Skeletal muscle tissue (tissue), 4 donors: ENCODE data around the gene SEMA5A. TPM values are rescaled to one million over a fixed set of nuclear protein-coding genes. Genes with fewer than 3 reads are reported as not detected.

Experiments used
- H3K27ac ChIP-seq: one replicate; pipeline ENCODE4 v1.7.0; 2013; ENCODE audit warnings: mild to moderate bottlenecking, low read depth, low read length, inconsistent platforms
- H3K27me3 ChIP-seq, 3 donors: one replicate each; pipeline ENCODE4 v1.7.0; 2013; ENCODE audit warnings: low read length in 3 of 3; ENCODE audit not compliant: control insufficient read depth in 3 of 3, insufficient read depth in 3 of 3
- H3K36me3 ChIP-seq, 3 donors: one replicate each; pipeline ENCODE4 v1.7.0; 2013; ENCODE audit warnings: low read length in 3 of 3; ENCODE audit not compliant: control insufficient read depth in 3 of 3, insufficient read depth in 3 of 3
- H3K4me1 ChIP-seq, 3 donors: one replicate each; pipeline ENCODE4 v1.7.0; 2013; ENCODE audit warnings: low read length in 3 of 3, mild to moderate bottlenecking in 3 of 3; ENCODE audit not compliant: control insufficient read depth in 3 of 3, insufficient read depth in 3 of 3
- H3K4me3 ChIP-seq, 3 donors: one replicate each; pipeline ENCODE4 v1.7.0; 2013; ENCODE audit warnings: low read length in 3 of 3
- H3K9ac ChIP-seq, 3 donors: one replicate each; pipeline ENCODE4 v1.7.0; 2013; ENCODE audit warnings: low read length in 3 of 3, mild to moderate bottlenecking in 3 of 3, moderate library complexity in 2 of 3, low read depth in 1 of 3
- H3K9me3 ChIP-seq, 3 donors: one replicate each; pipeline ENCODE4 v1.7.0; 2013; ENCODE audit warnings: low read length in 3 of 3; ENCODE audit not compliant: control insufficient read depth in 3 of 3
- total RNA-seq: library from RNA; depleted of rRNA; stranded (reverse); fragments of >200 nt; gene quantifications from one replicate; pipeline ENCODE4 v1.2.3, GENCODE V29; 2014
- donor health status: Osteomylitis.

SEMA5A gene, protein sequence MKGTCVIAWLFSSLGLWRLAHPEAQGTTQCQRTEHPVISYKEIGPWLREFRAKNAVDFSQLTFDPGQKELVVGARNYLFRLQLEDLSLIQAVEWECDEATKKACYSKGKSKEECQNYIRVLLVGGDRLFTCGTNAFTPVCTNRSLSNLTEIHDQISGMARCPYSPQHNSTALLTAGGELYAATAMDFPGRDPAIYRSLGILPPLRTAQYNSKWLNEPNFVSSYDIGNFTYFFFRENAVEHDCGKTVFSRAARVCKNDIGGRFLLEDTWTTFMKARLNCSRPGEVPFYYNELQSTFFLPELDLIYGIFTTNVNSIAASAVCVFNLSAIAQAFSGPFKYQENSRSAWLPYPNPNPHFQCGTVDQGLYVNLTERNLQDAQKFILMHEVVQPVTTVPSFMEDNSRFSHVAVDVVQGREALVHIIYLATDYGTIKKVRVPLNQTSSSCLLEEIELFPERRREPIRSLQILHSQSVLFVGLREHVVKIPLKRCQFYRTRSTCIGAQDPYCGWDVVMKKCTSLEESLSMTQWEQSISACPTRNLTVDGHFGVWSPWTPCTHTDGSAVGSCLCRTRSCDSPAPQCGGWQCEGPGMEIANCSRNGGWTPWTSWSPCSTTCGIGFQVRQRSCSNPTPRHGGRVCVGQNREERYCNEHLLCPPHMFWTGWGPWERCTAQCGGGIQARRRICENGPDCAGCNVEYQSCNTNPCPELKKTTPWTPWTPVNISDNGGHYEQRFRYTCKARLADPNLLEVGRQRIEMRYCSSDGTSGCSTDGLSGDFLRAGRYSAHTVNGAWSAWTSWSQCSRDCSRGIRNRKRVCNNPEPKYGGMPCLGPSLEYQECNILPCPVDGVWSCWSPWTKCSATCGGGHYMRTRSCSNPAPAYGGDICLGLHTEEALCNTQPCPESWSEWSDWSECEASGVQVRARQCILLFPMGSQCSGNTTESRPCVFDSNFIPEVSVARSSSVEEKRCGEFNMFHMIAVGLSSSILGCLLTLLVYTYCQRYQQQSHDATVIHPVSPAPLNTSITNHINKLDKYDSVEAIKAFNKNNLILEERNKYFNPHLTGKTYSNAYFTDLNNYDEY
- total RNA-seq, result 25.1 TPM

- no peaks in the 10 kb centered on the region for H3K36me3 ChIP-seq
- H3K4me3 ChIP-seq, result peak within 1 kb of the TSS; percentile 69 to 76 (median 72)
- peak within 1 kb of the TSS; percentile 65 to 69 (median 65) for H3K9ac ChIP-seq
- no peaks in the 10 kb centered on the region for H3K9me3 ChIP-seq
- H3K27ac ChIP-seq, result peak within 1 kb of the TSS; percentile 72
- peaks cover 0 to 12% (median 12%) of the 10 kb centered on the region in 3 donors for H3K27me3 ChIP-seq
- H3K4me1 ChIP-seq, result peaks cover 15 to 22% (median 16%) of the 10 kb centered on the region in 3 donors
These were observed at the start of gene SEMA5A for GRCh38 chr5:9545992-9546851. Gene SEMA5A, minus strand, starts transcription at chr5:9546075. Its CDS starts 166,129 bp downstream, at chr5:9379946.

GRCh38 chr5:9594913-9595312, 49.0 kb upstream of the SEMA5A start:
- Histone ChIP-seq H3K4me3 (no peak overlapping the region), H3K36me3 (no peaks in the 10 kb centered on the region), H3K27me3 (peaks cover 0 to 2% (median 0%) of the 10 kb centered on the region in 3 donors), H3K9ac (no peak overlapping the region), H3K9me3 (no peaks in the 10 kb centered on the region), H3K4me1 (no peaks in the 10 kb centered on the region), H3K27ac (no peak overlapping the region)

DNA sequence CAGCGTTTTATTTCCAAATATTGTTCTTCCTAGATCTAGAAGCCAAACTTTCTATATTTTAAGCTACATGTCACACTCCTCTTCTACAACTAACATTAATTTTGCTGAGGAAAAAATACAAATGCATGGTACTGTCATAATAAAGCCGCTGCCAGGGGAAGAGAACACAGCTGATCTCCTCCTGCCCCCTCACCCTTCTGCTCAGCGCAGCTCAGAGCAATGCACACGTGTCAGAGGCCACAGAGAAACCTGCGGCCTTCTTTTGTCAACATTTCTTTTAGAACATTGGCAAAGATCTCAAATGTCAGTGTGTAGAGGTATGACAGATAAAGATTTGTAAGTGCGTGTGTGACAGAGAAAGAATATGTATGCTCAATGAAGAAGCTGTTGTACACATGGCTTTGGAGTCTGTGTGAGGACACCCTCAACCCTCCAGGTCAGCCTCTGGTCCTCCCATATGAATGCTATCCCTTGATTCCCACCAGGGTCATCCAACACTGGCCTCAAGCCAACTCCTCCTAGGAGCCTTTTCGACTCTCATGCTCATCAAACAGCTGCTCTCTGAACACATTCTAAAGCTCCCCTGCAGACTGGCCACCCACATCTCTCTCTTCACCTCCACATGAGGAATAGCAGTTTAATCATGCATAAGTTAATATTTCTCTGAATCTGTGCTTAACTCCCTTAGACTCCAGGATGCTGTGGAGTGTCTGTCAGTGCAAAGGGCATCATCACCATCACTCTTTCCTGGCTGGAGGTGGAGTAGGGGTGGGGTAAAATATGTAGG, 43.4 kb upstream of the SEMA5A start:
- Histone ChIP-seq H3K4me1 (no peaks in the 10 kb centered on the region), H3K4me3 (no peak overlapping the region), H3K27me3 (no peaks in the 10 kb centered on the region), H3K9me3 (no peaks in the 10 kb centered on the region), H3K9ac (no peak overlapping the region), H3K36me3 (no peaks in the 10 kb centered on the region), H3K27ac (no peak overlapping the region)

- Histone ChIP-seq H3K27me3 (no peaks in the 10 kb centered on the region), H3K36me3 (no peaks in the 10 kb centered on the region)
These were observed 42.4 kb upstream of the SEMA5A start for GRCh38 chr5:9588254-9588653.

DNA sequence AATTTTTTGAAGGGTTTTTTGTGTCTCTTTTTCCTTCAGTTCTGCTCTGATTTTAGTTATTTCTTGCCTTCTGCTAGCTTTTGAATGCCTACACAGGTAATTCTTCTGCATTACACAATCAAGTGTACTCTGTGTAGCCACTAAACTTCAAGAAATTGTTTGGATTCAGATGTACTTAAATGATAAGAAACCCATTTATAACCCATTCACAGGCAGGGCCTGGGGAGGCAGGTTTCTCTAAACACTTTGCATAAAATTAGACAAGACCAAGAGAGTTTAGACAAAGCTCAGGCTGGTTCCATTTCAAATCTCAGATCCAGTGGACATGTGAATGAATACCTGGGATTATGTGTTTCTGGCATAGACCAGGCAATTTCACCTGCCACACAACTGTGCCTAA, 41.3 kb upstream of the SEMA5A start:
- peaks cover 0 to 3% (median 0%) of the 10 kb centered on the region in 3 donors for H3K9me3 ChIP-seq
- no peaks in the 10 kb centered on the region for H3K36me3 ChIP-seq
- H3K4me3 ChIP-seq, result no peak overlapping the region
- H3K4me1 ChIP-seq, result no peaks in the 10 kb centered on the region
- no peaks in the 10 kb centered on the region for H3K27me3 ChIP-seq
- no peak overlapping the region for H3K27ac ChIP-seq
- no peak overlapping the region for H3K9ac ChIP-seq

More at GRCh38 chr5:9588254-9588653, 42.4 kb upstream of the SEMA5A start:
- Histone ChIP-seq H3K4me1 (no peaks in the 10 kb centered on the region), H3K4me3 (no peak overlapping the region), H3K9ac (no peak overlapping the region), H3K9me3 (no peaks in the 10 kb centered on the region), H3K27ac (no peak overlapping the region)

DNA sequence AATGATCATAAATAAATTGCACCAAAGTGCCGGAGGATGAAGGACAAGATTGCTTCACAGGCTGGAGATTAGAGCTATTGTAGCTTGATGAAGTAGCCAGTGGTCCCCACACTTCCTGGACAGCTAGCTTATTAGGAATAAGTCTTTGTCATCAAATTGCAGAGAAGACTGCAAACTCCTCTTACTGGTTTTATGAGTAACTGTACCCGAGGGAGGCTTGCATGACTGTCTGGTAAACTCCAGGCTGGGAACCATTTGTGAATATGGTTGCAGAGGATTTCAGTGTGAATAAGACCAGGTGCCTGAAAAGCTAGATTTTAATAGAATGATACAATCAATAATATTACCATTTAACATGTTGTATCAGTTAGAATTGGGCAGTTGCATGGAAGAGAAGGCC, 36.5 kb upstream of the SEMA5A start:
- no peak overlapping the region for H3K9ac ChIP-seq
- no peak overlapping the region for H3K4me3 ChIP-seq
- H3K9me3 ChIP-seq, result peaks cover 0 to 3% (median 0%) of the 10 kb centered on the region in 3 donors
- no peak overlapping the region for H3K27ac ChIP-seq
- no peaks in the 10 kb centered on the region for H3K36me3 ChIP-seq
- no peaks in the 10 kb centered on the region for H3K4me1 ChIP-seq
- no peaks in the 10 kb centered on the region for H3K27me3 ChIP-seq

DNA sequence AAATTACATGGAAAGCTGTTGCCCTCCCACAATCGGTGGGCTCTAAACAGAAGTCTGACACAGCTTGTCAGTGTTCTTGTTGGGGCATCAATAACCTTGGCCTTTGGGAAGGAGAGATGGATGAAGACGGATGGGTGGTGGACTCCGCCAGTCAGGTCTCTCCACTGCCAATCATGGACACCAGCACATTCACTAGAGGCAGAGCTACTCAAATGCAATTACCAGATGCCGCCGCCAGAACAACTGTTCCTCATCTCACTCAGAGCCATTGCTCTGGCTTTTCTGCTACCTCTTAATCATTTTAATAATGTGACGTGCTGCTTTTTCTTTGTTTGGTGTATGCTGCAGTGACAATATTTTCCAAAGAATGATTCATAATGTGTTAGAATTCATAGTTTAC, 27.9 kb upstream of the SEMA5A start:
- Histone ChIP-seq H3K36me3 (no peaks in the 10 kb centered on the region), H3K4me3 (no peak overlapping the region), H3K27ac (no peak overlapping the region), H3K9me3 (no peaks in the 10 kb centered on the region), H3K4me1 (no peaks in the 10 kb centered on the region), H3K9ac (no peak overlapping the region), H3K27me3 (no peaks in the 10 kb centered on the region)

DNA sequence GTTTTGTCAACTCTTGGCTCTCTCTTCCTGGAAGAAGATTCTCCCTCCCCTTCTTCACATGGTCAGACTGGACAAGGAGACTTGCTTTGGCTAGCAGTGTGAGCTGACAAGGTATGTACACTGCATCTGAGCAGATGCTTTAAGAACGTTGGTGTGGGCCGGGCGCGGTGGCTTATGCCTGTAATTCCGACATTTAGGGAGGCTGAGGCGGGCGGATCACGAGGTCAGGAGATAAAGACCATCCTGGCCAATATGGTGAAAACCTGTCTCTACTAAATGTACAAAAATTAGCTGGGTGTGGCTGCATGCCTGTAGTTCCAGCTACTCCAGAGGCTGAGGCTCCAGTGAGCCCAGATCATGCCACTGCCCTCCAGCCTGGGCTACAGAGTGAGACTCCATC, 26.4 kb upstream of the SEMA5A start:
- Histone ChIP-seq H3K4me3 (no peak overlapping the region), H3K27ac (no peak overlapping the region), H3K27me3 (no peaks in the 10 kb centered on the region), H3K9ac (no peak overlapping the region), H3K36me3 (no peaks in the 10 kb centered on the region), H3K4me1 (no peaks in the 10 kb centered on the region), H3K9me3 (no peaks in the 10 kb centered on the region)

DNA sequence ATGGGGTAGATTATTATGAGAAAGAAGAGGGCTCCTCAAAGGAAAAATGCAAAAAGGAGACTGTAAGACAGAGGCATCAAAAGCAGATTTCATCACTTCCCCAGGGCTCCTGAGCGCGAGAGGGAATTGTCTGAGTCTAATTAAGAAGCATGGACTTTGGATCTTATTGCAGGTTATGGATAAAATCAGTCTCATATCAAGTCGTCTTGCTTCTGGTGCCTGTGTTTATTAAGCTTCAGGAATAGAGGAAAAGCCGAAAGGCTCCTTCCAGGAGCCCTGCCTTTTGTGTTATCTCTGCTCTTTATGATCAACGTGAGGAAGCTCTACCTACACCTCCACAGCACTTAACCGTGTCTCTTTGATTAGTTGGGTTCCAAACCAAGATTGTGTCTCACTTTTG, 25.0 kb upstream of the SEMA5A start:
- Histone ChIP-seq H3K9me3 (no peaks in the 10 kb centered on the region), H3K27ac (no peak overlapping the region), H3K4me3 (no peak overlapping the region), H3K4me1 (no peaks in the 10 kb centered on the region), H3K27me3 (no peaks in the 10 kb centered on the region), H3K36me3 (no peaks in the 10 kb centered on the region), H3K9ac (no peak overlapping the region)
